ENCODE data around the gene NXPE3.

NXPE3 gene

DNA sequence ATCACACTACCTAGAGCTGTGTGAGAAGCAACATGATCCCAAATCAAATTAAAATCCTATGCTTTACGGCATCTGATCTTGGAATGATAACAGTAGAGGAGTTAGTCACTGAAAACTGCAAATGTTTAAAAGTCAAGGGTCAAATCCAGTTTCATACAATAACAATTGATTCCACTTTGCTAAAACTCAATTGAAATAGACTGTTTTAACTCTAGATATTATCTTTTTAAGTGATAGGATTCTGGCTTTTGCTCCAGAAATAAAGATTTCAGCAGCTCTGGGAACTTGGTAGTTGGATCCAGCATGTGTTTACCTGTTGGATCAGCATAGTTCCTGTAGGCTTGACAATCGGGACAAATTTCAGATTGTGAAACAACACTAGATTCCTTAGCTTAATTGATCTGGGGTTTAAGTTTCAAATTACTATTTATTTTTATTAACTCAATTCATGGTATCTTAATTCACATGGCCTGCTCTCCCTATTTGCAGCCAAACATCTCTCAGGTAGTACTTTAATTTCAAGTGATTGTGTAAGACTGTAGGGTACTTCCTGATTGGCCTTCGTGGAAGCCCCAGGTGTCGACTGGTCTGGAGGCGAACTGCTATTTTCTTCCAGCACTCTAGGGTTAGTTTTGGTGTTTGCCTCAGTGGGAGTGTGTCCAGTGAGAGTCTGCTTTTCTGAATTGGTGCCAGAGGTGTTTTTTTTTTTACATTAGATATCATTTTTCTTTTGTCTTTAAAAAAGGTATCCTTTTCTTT, 86.9 kb downstream of the NXPE3 start:
- Histone ChIP-seq H3K4me3 (ENCODE audit: insufficient read depth, low read length, poor library complexity, severe bottlenecking) (no peak overlapping the region), H3K36me3 (ENCODE audit: low read length) (peaks cover 14% of the 10 kb centered on the region; the same call in 1 of the 2 replicates), H3K4me2 (ENCODE audit: low read depth, low read length, poor library complexity, severe bottlenecking) (no peak overlapping the region), H4K20me1 (ENCODE audit: low read depth, low read length) (0 out of 2 replicates have a peak, but pooled peaks cover 6% of the 10 kb centered on the region), H3K79me2 (ENCODE audit: insufficient read depth, low read length) (no peaks in the 10 kb centered on the region), H3K9me3 (ENCODE audit: insufficient read depth, low read length) (no peaks in the 10 kb centered on the region), H3K9ac (ENCODE audit: low read length) (no peak overlapping the region), H2AFZ (ENCODE audit: low read depth, low read length, severe bottlenecking) (no peak overlapping the region), H3F3A (ENCODE audit: insufficient read depth) (peaks cover 66% of the 10 kb centered on the region), H3K27ac (ENCODE audit: low read depth, low read length) (peak overlapping the region; percentile 5; the same call in 1 of the 2 replicates), H3K9me2 (replicated peaks; ENCODE audit: insufficient read depth, low read length) (no peaks in the 10 kb centered on the region), H3K27me3 (ENCODE audit: low read length) (no peaks in the 10 kb centered on the region)
- TF ChIP-seq, protein P1, sequence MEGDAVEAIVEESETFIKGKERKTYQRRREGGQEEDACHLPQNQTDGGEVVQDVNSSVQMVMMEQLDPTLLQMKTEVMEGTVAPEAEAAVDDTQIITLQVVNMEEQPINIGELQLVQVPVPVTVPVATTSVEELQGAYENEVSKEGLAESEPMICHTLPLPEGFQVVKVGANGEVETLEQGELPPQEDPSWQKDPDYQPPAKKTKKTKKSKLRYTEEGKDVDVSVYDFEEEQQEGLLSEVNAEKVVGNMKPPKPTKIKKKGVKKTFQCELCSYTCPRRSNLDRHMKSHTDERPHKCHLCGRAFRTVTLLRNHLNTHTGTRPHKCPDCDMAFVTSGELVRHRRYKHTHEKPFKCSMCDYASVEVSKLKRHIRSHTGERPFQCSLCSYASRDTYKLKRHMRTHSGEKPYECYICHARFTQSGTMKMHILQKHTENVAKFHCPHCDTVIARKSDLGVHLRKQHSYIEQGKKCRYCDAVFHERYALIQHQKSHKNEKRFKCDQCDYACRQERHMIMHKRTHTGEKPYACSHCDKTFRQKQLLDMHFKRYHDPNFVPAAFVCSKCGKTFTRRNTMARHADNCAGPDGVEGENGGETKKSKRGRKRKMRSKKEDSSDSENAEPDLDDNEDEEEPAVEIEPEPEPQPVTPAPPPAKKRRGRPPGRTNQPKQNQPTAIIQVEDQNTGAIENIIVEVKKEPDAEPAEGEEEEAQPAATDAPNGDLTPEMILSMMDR (IDR thresholded peaks at IDR 0.05; ENCODE audit: insufficient read depth, low read length, poor library complexity, severe bottlenecking), result no peak
- TF ChIP-seq EZH2phosphoT487 (conservative IDR thresholded peaks at IDR 0.05; ENCODE audit: low read length), result no peak

DNA sequence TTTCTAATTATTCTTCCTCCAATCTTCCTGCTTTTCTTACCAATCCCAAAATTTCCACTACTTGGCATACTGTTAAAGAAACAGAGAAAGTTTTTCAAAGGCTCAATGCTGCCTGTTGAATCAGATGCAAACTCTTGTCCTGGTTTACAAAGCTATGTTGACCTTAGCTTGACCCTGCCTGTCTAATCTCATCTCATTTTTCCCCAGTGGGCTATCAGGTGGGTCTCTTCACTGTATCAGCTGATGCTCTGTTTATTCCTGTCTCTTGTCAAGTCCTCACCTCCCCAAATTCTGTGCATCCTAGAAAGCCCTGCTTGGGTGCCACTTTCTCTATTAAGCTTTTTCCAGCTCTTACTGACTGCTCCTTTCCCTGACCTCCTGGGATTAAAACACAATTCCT, 88.5 kb downstream of the NXPE3 start:
- TF ChIP-seq, protein P1 (IDR thresholded peaks at IDR 0.05; ENCODE audit: insufficient read depth, low read length, poor library complexity, severe bottlenecking), result no peak
- TF ChIP-seq EZH2phosphoT487 (conservative IDR thresholded peaks at IDR 0.05; ENCODE audit: low read length), result no peak
- Histone ChIP-seq H3F3A (ENCODE audit: insufficient read depth) (peaks cover 51% of the 10 kb centered on the region), H2AFZ (ENCODE audit: low read depth, low read length, severe bottlenecking) (no peak overlapping the region), H3K9me3 (ENCODE audit: insufficient read depth, low read length) (no peaks in the 10 kb centered on the region), H3K9ac (ENCODE audit: low read length) (no peak overlapping the region), H3K4me2 (ENCODE audit: low read depth, low read length, poor library complexity, severe bottlenecking) (no peak overlapping the region), H3K4me3 (ENCODE audit: insufficient read depth, low read length, poor library complexity, severe bottlenecking) (no peak overlapping the region), H4K20me1 (ENCODE audit: low read depth, low read length) (0 out of 2 replicates have a peak, but pooled peaks cover 6% of the 10 kb centered on the region), H3K9me2 (replicated peaks; ENCODE audit: insufficient read depth, low read length) (no peaks in the 10 kb centered on the region), H3K36me3 (ENCODE audit: low read length) (peaks cover 14% of the 10 kb centered on the region; the same call in 1 of the 2 replicates), H3K27me3 (ENCODE audit: low read length) (no peaks in the 10 kb centered on the region), H3K79me2 (ENCODE audit: insufficient read depth, low read length) (no peaks in the 10 kb centered on the region), H3K27ac (ENCODE audit: low read depth, low read length) (no peak overlapping the region)

- no peaks in the 10 kb centered on the region for H3K27me3 ChIP-seq (ENCODE audit: low read length)
- no peak for TF ChIP-seq EZH2phosphoT487 (conservative IDR thresholded peaks at IDR 0.05; ENCODE audit: low read length)
- TF ChIP-seq, protein P1 (IDR thresholded peaks at IDR 0.05; ENCODE audit: insufficient read depth, low read length, poor library complexity, severe bottlenecking), result no peak
- no peak overlapping the region for H3K4me3 ChIP-seq (ENCODE audit: insufficient read depth, low read length, poor library complexity, severe bottlenecking)
- H3K9me2 ChIP-seq (replicated peaks; ENCODE audit: insufficient read depth, low read length), result no peaks in the 10 kb centered on the region
- H4K20me1 ChIP-seq (ENCODE audit: low read depth, low read length), result 0 out of 2 replicates have a peak, but pooled peaks cover 6% of the 10 kb centered on the region
- no peak overlapping the region for H2AFZ ChIP-seq (ENCODE audit: low read depth, low read length, severe bottlenecking)
- H3K9ac ChIP-seq (ENCODE audit: low read length), result no peak overlapping the region
- no peaks in the 10 kb centered on the region for H3K79me2 ChIP-seq (ENCODE audit: insufficient read depth, low read length)
- peaks cover 9% of the 10 kb centered on the region; the same call in 1 of the 2 replicates for H3K36me3 ChIP-seq (ENCODE audit: low read length)
- H3K9me3 ChIP-seq (ENCODE audit: insufficient read depth, low read length), result no peaks in the 10 kb centered on the region
- no peak overlapping the region for H3K27ac ChIP-seq (ENCODE audit: low read depth, low read length)
- no peak overlapping the region for H3K4me2 ChIP-seq (ENCODE audit: low read depth, low read length, poor library complexity, severe bottlenecking)
- H3F3A ChIP-seq (ENCODE audit: insufficient read depth), result peaks cover 46% of the 10 kb centered on the region
Observed at GRCh38 chr3:101867996-101868395, 89.0 kb downstream of the NXPE3 start.
